ENCODE data around the gene ZNF710.

- no peak for TF ChIP-seq CTCF (IDR thresholded peaks at IDR 0.05; ENCODE audit: extremely low read depth in 1 of 2, insufficient read depth in 1 of 2, low read depth in 1 of 2, low read length in 2 of 2)
- no peak for TF ChIP-seq POLR2A (IDR thresholded peaks at IDR 0.05; ENCODE audit: low read depth, low read length)
- TF ChIP-seq EZH2 (IDR thresholded peaks at IDR 0.05; ENCODE audit: borderline replicate concordance, low read depth, low read length, severe bottlenecking), result no peak
- no peak for TF ChIP-seq POLR2AphosphoS5 (IDR thresholded peaks at IDR 0.05; ENCODE audit: insufficient read depth, low read depth, low read length)
- no peak for TF ChIP-seq JUN (IDR thresholded peaks at IDR 0.05; ENCODE audit: borderline replicate concordance, insufficient read depth, insufficient read length, low read depth)
- TF ChIP-seq GATA2 (IDR thresholded peaks at IDR 0.05; ENCODE audit: insufficient read depth, insufficient read length, low read depth, low read length), result no peak
- TF ChIP-seq MYC (IDR thresholded peaks at IDR 0.05; ENCODE audit: low read depth, low read length), result no peak
- TF ChIP-seq, protein P1, sequence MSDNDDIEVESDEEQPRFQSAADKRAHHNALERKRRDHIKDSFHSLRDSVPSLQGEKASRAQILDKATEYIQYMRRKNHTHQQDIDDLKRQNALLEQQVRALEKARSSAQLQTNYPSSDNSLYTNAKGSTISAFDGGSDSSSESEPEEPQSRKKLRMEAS (IDR thresholded peaks at IDR 0.05; ENCODE audit: insufficient read depth, insufficient read length), result no peak
Measured at GRCh38 chr15:90055182-90055581, 54.1 kb downstream of the ZNF710 start.
